ENCODE results near the gene BTBD16.

GRCh38 chr10:122308417-122309141 is 37.5 kb downstream of the BTBD16 start:
- no peak for TF ChIP-seq SATB2 (CRISPR knock-in tag; IDR thresholded peaks at IDR 0.05)
- no peak for TF ChIP-seq TCF7 (IDR thresholded peaks at IDR 0.05; ENCODE audit: low read depth)
- TF ChIP-seq ETV6 (CRISPR knock-in tag; conservative IDR thresholded peaks at IDR 0.05) = no peak
- TF ChIP-seq ZBTB14 (CRISPR knock-in tag; IDR thresholded peaks at IDR 0.05) = no peak
- no peak for TF ChIP-seq ATF7 (IDR thresholded peaks at IDR 0.05)
- TF ChIP-seq ATF7 (CRISPR knock-in tag; IDR thresholded peaks at IDR 0.05) = no peak
- TF ChIP-seq ZBTB25 (CRISPR knock-in tag; IDR thresholded peaks at IDR 0.05) = no peak
- TF ChIP-seq CTCF (CRISPR knock-in tag; IDR thresholded peaks at IDR 0.05) = no peak

Data from HepG2 (cell line).